ENCODE data around the gene IFIT3. TPM values are rescaled to one million over a fixed set of nuclear protein-coding genes. Genes with fewer than 3 reads are reported as not detected.

The IFIT3 gene
- total and polyA plus RNA-seq, 9 of the 15 experiments (the other 6 are each of a cell fraction or from before 2014, with no cell fraction given) = 0.23 to 2.2 (median 0.77) TPM

DNA sequence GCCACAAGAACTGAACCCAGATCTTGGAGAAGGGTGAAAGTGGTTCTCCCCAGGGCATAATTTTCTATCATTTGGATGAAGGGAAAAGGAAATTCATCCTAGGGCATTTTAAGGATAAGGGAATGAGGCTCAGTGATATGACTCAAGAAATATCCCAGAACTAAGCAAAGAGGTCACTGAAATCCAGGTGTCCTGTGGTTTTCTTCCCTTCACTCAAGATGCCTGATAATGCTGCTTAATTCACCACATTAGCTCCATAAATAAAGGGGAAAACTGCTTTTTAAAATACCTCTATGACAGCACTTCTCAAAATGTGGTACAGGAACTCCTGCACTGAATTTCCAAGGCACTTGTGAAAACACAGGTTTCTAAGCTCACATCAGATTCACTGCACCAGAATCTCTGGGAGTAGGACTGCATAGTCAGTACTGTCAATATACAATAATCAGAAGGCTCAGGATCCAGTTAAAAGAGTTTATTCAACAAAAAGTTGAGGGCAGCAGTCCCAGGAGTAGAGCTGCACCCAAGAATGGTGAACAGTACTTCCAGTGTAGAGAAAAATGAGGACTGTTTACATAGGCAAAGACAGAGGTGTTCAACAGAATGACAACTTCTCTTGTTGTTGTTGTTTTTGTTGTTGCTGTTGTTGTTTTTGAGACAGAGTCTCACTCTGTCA, 2.9 kb downstream of the IFIT3 start:
- no peaks in the 10 kb centered on the region for H3K9me1 ChIP-seq (ENCODE audit: control insufficient read depth, insufficient read depth, low read length)
- no peak overlapping the region for H3K4me3 ChIP-seq
- in situ Hi-C loops (cut with MboI) (no loop called here), intact Hi-C loops (cut with micrococcal nuclease) (no loop called here)
- H2AFZ ChIP-seq (ENCODE audit: low read depth, low read length) = no peak overlapping the region
- CTCF ChIA-PET (ENCODE audit: low intra/inter-chr PET ratio) = no interaction called here
- DNase-seq (ENCODE audit: extremely low read depth in 1 of 4, low spot score in 3 of 4) (no peak), ATAC-seq (no peak), FAIRE-seq (no peak)
- peaks cover 0 to 8% of the 10 kb centered on the region in 2 experiments; a peak in 3 of 5 replicates for H3K4me1 ChIP-seq (replicated peaks in 1 of 2; ENCODE audit: control insufficient read depth in 2 of 2, insufficient read depth in 2 of 2, low read length in 2 of 2)
- no peak overlapping the region for H3K9ac ChIP-seq (ENCODE audit: insufficient read depth in 1 of 2, low read depth in 2 of 2, low read length in 2 of 2)
- no peaks in the 10 kb centered on the region for H3K9me3 ChIP-seq (replicated peaks; ENCODE audit: control insufficient read depth, insufficient read depth, low read depth, low read length)
- BruUV-seq (replicated peaks) = no TSS peak
- H3K36me3 ChIP-seq (ENCODE audit: control insufficient read depth, insufficient read depth, low read length) = no peaks in the 10 kb centered on the region
- H3K4me2 ChIP-seq (ENCODE audit: insufficient read depth, low read length) = no peak overlapping the region
- no peaks in the 10 kb centered on the region for H3K79me2 ChIP-seq (ENCODE audit: control insufficient read depth, insufficient read depth, low read length)
- no peak overlapping the region for H3K27ac ChIP-seq (ENCODE audit: extremely low read depth, low read depth, low read length)
- H3K27me3 ChIP-seq (ENCODE audit: control insufficient read depth in 2 of 2, insufficient read depth in 2 of 2, low read length in 2 of 2) = no peaks in the 10 kb centered on the region
- no peaks in the 10 kb centered on the region for H4K20me1 ChIP-seq (replicated peaks; ENCODE audit: control insufficient read depth, insufficient read depth, low read length)
- POLR2A ChIA-PET = interaction anchor here (0.6 kb wide), 1 partner anchor 20 kb away, joined by 3 read pairs; no protein-coding TSS in a partner anchor
- TF ChIP-seq ZSCAN32 (CRISPR knock-in tag; IDR thresholded peaks at IDR 0.05) (no peak), SRSF3 (IDR thresholded peaks at IDR 0.05; ENCODE audit: insufficient read depth, low read length) (no peak), ZBTB1 (CRISPR knock-in tag; IDR thresholded peaks at IDR 0.05; ENCODE audit: borderline replicate concordance, low read depth) (no peak), NR2C1 (IDR thresholded peaks at IDR 0.05) (no peak), NR2C1 (tag; IDR thresholded peaks at IDR 0.05) (no peak), ZNF77 (CRISPR knock-in tag; IDR thresholded peaks at IDR 0.05) (no peak), CBX3 (IDR thresholded peaks at IDR 0.05; ENCODE audit: borderline replicate concordance in 1 of 2, low read length in 2 of 2) (no peak), ATF1 (CRISPR knock-in tag; IDR thresholded peaks at IDR 0.05) (no peak), ATF1 (tag; IDR thresholded peaks at IDR 0.05) (no peak), HDAC2 (IDR thresholded peaks at IDR 0.05) (no peak), POLR2A (conservative IDR thresholded peaks at IDR 0.05) (no peak), MTA2 (IDR thresholded peaks at IDR 0.05; ENCODE audit: low read depth) (no peak), TCF7 (IDR thresholded peaks at IDR 0.05; ENCODE audit: borderline replicate concordance) (no peak), CBX5 (IDR thresholded peaks at IDR 0.05; ENCODE audit: borderline replicate concordance, low read depth) (no peak), RFX1 (IDR thresholded peaks at IDR 0.05) (no peak)
- TF ChIP-seq, protein P1, sequence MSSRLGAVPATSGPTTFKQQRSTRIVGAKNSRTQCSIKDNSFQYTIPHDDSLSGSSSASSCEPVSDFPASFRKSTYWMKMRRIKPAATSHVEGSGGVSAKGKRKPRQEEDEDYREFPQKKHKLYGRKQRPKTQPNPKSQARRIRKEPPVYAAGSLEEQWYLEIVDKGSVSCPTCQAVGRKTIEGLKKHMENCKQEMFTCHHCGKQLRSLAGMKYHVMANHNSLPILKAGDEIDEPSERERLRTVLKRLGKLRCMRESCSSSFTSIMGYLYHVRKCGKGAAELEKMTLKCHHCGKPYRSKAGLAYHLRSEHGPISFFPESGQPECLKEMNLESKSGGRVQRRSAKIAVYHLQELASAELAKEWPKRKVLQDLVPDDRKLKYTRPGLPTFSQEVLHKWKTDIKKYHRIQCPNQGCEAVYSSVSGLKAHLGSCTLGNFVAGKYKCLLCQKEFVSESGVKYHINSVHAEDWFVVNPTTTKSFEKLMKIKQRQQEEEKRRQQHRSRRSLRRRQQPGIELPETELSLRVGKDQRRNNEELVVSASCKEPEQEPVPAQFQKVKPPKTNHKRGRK (tag; IDR thresholded peaks at IDR 0.05) = no peak
- TF ChIP-seq, protein P2, sequence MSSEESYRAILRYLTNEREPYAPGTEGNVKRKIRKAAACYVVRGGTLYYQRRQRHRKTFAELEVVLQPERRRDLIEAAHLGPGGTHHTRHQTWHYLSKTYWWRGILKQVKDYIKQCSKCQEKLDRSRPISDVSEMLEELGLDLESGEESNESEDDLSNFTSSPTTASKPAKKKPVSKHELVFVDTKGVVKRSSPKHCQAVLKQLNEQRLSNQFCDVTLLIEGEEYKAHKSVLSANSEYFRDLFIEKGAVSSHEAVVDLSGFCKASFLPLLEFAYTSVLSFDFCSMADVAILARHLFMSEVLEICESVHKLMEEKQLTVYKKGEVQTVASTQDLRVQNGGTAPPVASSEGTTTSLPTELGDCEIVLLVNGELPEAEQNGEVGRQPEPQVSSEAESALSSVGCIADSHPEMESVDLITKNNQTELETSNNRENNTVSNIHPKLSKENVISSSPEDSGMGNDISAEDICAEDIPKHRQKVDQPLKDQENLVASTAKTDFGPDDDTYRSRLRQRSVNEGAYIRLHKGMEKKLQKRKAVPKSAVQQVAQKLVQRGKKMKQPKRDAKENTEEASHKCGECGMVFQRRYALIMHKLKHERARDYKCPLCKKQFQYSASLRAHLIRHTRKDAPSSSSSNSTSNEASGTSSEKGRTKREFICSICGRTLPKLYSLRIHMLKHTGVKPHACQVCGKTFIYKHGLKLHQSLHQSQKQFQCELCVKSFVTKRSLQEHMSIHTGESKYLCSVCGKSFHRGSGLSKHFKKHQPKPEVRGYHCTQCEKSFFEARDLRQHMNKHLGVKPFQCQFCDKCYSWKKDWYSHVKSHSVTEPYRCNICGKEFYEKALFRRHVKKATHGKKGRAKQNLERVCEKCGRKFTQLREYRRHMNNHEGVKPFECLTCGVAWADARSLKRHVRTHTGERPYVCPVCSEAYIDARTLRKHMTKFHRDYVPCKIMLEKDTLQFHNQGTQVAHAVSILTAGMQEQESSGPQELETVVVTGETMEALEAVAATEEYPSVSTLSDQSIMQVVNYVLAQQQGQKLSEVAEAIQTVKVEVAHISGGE (CRISPR knock-in tag; IDR thresholded peaks at IDR 0.05) = no peak
- TF ChIP-seq, protein P3, sequence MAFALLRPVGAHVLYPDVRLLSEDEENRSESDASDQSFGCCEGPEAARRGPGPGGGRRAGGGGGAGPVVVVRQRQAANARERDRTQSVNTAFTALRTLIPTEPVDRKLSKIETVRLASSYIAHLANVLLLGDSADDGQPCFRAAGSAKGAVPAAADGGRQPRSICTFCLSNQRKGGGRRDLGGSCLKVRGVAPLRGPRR (CRISPR knock-in tag; IDR thresholded peaks at IDR 0.05) = no peak

Measured in K562 (cell line).